HG02970 (cell line): ENCODE measurements around the gene ZFP36L2.

Experiments
- ATAC-seq: cut with Tn5 transposase; IDR thresholded peaks from one replicate; pipeline ENCODE4 v1.9.1; 2021; ENCODE audit warnings: mild to moderate bottlenecking, moderate library complexity, moderate number of reproducible peaks; ENCODE audit not compliant: unreplicated experiment, low FRiP score

The ZFP36L2 gene

GRCh38 chr2:43210467-43211303 is 15.7 kb downstream of the ZFP36L2 start:
- ATAC-seq, result no peak

- ATAC-seq, result no peak
Measured at GRCh38 chr2:43210125-43210466, 16.3 kb downstream of the ZFP36L2 start.

- no peak for ATAC-seq
Measured at GRCh38 chr2:43209204-43209717, 17.1 kb downstream of the ZFP36L2 start.

DNA sequence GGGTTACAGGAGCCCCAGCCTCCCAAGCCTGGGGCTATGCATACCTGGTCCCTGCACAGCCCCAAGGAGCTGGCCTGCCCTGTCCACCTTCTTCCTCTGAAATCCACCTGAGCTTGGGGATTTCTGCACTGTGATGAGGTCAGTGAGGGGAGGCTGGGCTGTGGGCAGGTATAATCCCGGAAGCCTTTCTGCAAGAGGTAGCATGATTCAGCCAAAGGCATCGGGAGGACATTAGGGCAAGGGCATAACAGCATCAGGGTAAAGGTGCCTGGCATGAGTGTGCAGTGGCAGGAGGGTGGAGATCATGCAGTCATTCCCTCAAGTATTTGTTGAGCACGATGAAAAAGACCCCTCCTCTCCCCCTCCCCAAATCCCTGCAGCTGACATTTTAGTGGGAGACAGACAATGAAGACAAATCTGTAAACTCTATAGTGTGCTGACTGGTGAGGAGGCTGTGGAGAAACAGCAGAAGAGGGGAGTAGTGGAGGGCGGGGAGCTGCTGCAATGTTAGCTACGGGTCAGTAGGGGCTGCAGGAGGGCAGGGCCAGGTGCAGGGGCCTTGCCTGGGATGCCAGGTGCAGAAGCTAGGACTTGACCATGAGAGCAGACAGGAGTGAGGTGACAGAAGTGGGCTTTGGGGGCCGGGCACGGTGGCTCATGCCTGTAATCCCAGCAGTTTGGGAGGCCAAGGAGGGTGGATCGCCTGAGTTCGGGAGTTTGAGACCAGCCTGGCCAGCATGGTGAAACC is 18.7 kb downstream of the ZFP36L2 start:
- no peak for ATAC-seq

- ATAC-seq, result no peak
Measured at GRCh38 chr2:43206602-43207001, 19.8 kb downstream of the ZFP36L2 start.

GRCh38 chr2:43203373-43203772 is 23.0 kb downstream of the ZFP36L2 start:
- ATAC-seq, result no peak

DNA sequence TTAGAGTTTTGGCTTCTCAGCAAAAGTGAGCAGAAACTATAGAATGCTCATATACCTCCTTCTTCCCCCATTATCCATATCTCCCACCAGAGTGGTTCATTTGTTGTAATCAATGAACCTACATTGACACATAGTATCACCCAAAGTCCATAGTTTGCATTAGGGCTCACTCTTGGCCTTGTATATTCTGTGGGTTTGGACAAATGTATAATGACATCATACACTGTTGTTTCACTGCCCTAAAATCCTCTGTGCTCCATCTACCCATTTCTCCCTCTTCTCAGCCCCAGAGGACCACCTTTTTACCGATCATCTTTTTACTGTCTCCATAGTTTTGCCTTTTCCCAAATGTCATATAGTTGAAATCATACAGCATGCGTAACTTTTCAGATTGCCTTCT is 24.1 kb downstream of the ZFP36L2 start:
- ATAC-seq, result no peak

DNA sequence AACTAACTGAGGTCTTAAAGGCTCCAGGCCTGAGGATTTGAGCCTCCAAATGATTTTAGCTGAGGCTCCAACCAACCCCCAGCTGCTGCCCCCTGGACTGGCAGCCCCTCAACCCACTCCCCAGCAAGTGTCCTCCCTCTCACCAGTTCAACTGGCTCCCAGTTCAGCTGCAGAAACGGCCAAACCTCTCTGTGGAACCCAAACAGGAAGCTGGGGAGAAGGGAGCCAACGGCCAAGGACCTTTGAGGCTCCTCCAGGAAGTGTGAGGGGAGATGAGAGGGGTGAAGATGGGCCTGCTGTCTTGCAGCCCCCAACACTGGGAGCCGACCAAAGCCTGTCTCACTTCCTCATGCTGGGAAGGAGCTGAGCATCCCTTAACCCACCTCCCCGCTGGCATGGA is 24.9 kb downstream of the ZFP36L2 start:
- ATAC-seq, result no peak

- no peak for ATAC-seq
Measured at GRCh38 chr2:43201016-43201415, 25.4 kb downstream of the ZFP36L2 start.

DNA sequence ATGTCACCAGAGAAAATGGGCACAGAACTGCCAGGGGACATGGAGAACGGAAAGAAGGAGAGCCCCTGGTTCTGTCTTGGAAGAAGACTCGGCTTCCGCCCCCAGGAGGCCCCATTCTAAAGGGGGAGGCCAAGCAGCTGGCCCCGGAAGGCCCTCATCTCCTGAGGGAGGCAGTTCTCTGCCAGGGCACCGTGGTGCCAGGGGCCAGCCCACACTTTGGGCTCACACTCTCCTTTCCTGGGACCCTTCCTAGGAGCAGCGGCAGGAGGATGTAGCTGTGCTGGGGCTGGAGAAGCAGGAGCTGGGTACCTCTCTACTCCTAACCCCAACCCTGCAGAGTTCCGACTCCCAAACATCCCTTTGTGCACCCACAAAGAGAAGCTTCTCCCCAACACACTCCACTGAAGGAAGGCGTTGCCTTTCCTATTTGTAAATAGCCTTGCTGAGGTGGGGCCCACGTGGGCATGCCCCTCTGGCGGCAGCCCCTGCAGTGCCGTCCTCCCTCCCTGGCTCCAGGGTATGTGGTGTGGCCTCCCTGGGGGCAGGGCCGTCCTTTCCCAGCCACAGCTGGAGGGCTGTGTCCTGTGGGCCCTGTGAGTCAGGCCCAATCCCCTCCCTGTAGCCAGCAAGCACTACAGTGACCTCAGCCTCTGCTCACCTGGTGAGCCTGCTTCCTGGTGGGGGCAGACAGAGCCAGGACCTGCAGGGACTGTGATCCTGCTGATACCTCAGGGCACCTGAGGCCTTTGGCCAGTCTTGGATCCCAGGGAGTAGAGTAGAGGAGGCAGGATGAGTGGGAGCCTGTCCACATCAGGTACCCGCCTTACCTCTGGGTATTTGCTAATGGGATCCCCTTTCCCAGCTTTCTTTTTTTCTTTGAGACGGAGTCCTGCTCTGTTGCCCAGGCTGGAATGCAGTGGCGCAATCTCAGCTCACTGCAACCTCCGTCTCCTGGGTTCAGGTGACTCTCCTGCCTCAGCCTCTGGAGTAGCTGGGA is 26.6 kb downstream of the ZFP36L2 start:
- no peak for ATAC-seq

GRCh38 chr2:43198263-43198662 is 28.1 kb downstream of the ZFP36L2 start:
- no peak for ATAC-seq

DNA sequence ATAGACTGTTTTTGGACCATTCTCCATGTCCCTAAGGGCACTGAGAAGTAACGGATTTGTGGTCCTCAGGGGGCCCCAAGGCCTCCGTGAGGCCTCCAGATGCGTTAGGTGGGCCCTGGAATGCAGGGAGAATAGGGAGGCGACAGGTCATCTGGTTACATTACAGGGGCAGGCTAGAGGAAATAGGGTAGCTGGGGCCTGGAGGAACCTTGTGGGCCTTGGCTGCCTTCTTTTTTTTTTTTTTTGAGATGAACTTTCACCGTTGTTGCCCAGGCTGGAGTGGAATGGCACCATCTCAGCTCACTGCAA is 28.9 kb downstream of the ZFP36L2 start:
- no peak for ATAC-seq

DNA sequence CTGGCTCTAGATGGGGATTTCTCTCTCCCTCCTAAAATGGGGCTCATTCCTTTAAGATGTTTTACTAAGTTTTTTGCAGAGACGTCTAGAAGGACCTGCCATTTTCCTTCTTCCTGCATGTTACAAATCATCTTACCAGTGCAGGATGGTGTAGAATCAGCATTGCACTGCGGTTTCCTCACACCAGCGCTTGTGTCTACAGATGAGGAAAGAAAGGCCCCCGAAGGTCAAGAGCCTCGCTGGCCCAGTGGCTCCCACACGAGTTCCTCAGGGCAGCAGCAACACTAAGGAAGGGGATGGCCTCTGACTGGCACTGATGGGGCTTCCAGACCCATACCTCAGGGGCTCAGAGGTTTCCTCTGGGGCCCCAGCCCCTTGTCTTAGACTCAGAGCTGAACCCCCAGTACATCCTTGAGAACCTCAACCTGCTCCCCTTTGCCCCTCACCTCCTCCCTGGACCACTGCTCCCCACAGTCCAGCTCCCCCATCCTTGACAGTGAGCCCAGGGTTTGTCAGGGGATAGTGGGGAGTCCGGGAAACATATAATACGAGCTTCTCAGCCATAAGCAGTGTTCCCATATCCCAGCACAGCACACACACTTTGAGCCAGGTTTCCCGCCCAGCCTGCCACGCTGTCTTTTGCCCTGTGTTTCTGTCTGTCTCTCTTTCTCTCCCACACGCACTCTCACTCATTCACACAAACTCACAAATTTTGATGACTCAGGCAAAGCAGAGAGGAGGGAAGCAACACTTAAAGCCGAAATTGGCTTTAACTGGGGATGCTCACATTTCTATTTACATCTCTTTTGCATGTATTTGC is 29.4 kb downstream of the ZFP36L2 start:
- ATAC-seq, result no peak

DNA sequence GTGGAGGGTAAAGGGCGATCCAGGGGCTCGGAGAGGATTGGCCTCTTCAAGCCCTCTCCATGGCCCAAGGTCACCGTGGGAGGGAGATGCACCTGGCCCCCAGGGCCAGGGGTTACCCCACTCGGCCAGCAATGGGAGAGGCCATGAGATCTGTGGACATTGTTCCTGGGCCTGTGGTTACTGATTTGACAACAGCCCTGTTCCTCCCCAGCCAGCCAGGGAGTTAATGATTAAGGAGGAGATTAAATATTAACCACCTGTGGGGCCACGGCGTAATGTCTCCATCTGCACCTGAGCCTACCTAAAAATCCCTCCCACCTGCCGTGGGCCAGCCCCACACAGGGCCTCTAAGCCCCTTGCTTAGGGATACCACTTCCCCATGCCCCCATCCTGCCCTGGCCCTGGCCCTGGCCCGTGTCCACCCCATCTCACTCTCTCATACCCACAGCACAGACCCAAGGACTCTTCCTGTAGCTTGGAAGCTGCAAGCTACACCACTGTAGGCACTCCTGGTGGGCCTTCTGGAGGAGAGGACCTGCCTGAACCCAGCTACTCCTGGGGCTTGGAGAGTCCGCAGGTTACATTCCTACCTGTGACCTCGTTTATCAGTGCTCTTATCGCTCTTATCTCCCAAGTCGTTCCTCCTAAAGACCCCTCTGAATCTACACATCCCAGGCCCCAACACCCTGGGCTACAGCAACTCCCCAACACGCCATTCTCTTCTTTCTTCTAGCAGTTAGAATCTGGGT is 32.1 kb downstream of the ZFP36L2 start:
- ATAC-seq, result peak; percentile 55

GRCh38 chr2:43193652-43194120 is 32.7 kb downstream of the ZFP36L2 start:
- ATAC-seq, result no peak

- no peak for ATAC-seq
Measured at GRCh38 chr2:43192744-43193651, 33.4 kb downstream of the ZFP36L2 start.

DNA sequence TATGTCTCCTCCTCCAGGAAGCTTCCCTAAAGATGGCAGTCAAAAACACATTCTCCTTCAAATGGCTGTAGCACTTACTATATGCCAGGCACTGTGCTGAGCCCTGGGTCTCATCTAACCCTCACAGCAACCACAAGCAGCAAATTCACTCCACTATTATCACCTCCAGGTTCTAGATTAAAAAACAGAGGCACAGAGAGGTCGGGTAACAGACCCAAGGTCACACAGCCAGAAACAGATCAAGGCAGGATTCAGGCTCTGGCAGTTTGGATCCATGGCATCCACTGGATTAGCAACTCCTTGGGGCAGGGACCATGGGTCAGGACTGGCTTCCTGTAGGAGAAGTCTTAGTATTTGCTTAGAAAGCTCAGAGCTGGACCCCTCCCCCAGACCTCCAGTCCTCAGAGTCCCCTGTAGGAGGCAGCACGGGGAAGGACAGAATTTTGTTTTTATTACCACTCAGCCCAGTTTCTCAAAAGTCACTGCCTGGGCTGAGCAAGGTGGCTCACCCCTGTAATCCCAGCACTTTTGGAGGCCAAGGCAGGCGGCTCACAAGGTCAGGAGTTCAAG is 34.4 kb downstream of the ZFP36L2 start:
- ATAC-seq, result no peak
